HepG2 (cell line): ENCODE results near the gene NALCN. TPM values are rescaled to one million over a fixed set of nuclear protein-coding genes. Genes with fewer than 3 reads are reported as not detected.

ENCODE experiments used
- ATAC-seq: fragments of 200-7000 bp; cut with Tn5 transposase; 3 replicates; pipeline ENCODE4 v1.9.1; 2020; ENCODE audit warnings: mild to moderate bottlenecking, moderate library complexity
- BruUV-seq: library from RNA; stranded (reverse); fragments of 400-500 nt; replicated peaks from 2 replicates; lab custom pipeline; 2021; lab: Mats Ljungman, UMichigan
- CTCF ChIA-PET: fragments of 300-600 bp; formaldehyde crosslinking; extraction: SDS; loops from one replicate; lab custom pipeline; 2021; ENCODE audit warnings: low total read pairs, inconsistent platforms, low intra/inter-chr PET ratio; lab: Yijun Ruan, JAX
- POLR2A ChIA-PET: fragments of 350-600 bp; sonication (Branson Sonifier 250); formaldehyde crosslinking; loops from one replicate; lab custom pipeline; 2020; ENCODE audit warnings: antibody characterized with exemption, inconsistent platforms; lab: Yijun Ruan, JAX
- DNase-seq: peaks from one replicate; pipeline ENCODE4 v3.0.0-alpha.2; 2015; ENCODE audit warnings: low spot score
- FAIRE-seq: peaks from 3 replicates; lab custom pipeline; 2011; peaks lifted over from hg19 to GRCh38; lab: Jason Lieb, UNC
- H2AFZ ChIP-seq: one replicate; pipeline ENCODE4 v1.6.1; 2011; ENCODE audit warnings: low read length, inconsistent platforms
- H3K27ac ChIP-seq: fragments of 300-600 bp; 3 replicates; pipeline ENCODE4 v1.8.0; 2011; ENCODE audit warnings: mixed run types, mild to moderate bottlenecking, mixed read lengths, low read length, inconsistent platforms; ENCODE audit not compliant: insufficient read depth; ENCODE audit errors: extremely low read length
- H3K27me3 ChIP-seq, 2 experiments: fragments of 200-600 bp in 1 of 2; 2 replicates in 1 of 2; 3 replicates in 1 of 2; pipeline versions ENCODE4 v1.6.0 to v1.8.0; 2011; ENCODE audit warnings: low read length in 2 of 2, mild to moderate bottlenecking in 2 of 2, moderate library complexity in 2 of 2, inconsistent platforms in 1 of 2; ENCODE audit not compliant: insufficient read depth in 2 of 2, control insufficient read depth in 1 of 2
- H3K36me3 ChIP-seq, 2 experiments: fragments of 200-600 bp in 1 of 2; replicated peaks in 1 of 2; 2 replicates in 1 of 2; 3 replicates in 1 of 2; pipeline versions ENCODE4 v1.5.1 to v1.8.0; 2011; ENCODE audit warnings: low read length in 2 of 2, inconsistent platforms in 1 of 2; ENCODE audit not compliant: insufficient read depth in 2 of 2, control insufficient read depth in 1 of 2
- H3K4me1 ChIP-seq: 2 replicates; pipeline ENCODE4 v1.5.1; 2012; ENCODE audit warnings: low read length, inconsistent platforms; ENCODE audit not compliant: insufficient read depth
- H3K4me2 ChIP-seq: 2 replicates; pipeline ENCODE4 v1.6.0; 2011; ENCODE audit warnings: low read depth, low read length, inconsistent platforms
- H3K4me3 ChIP-seq, 3 experiments: fragments of 200-600 bp in 1 of 3; sonication (generic), shearing (Covaris generic) in 1 of 3; replicated peaks in 1 of 3; 2 replicates each; pipeline ENCODE4 v1.5.1; 2011 to 2016; ENCODE audit warnings: low read length in 3 of 3, inconsistent platforms in 2 of 3, low read depth in 2 of 3, mild to moderate bottlenecking in 2 of 3, control low read depth in 1 of 3, mixed read lengths in 1 of 3; ENCODE audit not compliant: insufficient read depth in 1 of 3
- H3K79me2 ChIP-seq: one replicate; pipeline ENCODE4 v1.6.1; 2011; ENCODE audit warnings: low read length, inconsistent platforms; ENCODE audit not compliant: insufficient read depth
- H3K9ac ChIP-seq: 2 replicates; pipeline ENCODE4 v1.6.0; 2011; ENCODE audit warnings: mild to moderate bottlenecking, low read depth, low read length, inconsistent platforms; ENCODE audit not compliant: insufficient read depth
- H3K9me3 ChIP-seq: 2 replicates; pipeline ENCODE4 v1.5.1; 2012; ENCODE audit warnings: mild to moderate bottlenecking, low read length
- H4K20me1 ChIP-seq: 2 replicates; pipeline ENCODE4 v1.6.0; 2011; ENCODE audit warnings: inconsistent platforms, mild to moderate bottlenecking, low read length, moderate library complexity; ENCODE audit not compliant: insufficient read depth
- EZH2 ChIP-seq: conservative IDR thresholded peaks from 2 replicates; pipeline ENCODE4 v1.6.1; 2012; ENCODE audit warnings: mild to moderate bottlenecking, low read depth, low read length, moderate library complexity
- KLF9 ChIP-seq: IDR thresholded peaks from 2 replicates; pipeline ENCODE4 v1.6.1; 2016; ENCODE audit warnings: low read depth
- U2AF1 ChIP-seq: fragments of 200-400 bp; formaldehyde crosslinking; optimal IDR thresholded peaks from 2 replicates; pipeline ENCODE3; 2017; ENCODE audit warnings: mild to moderate bottlenecking, low read depth, low read length
- ZNF496 ChIP-seq: sonication (generic); formaldehyde crosslinking; IDR thresholded peaks from 2 replicates; pipeline ENCODE4 v1.8.1; 2023; ENCODE audit warnings: mild to moderate bottlenecking, moderate library complexity, missing genetic modification reagents; ENCODE audit not compliant: insufficient replicate concordance
- ZNF883 ChIP-seq: sonication (generic); formaldehyde crosslinking; IDR thresholded peaks from 2 replicates; pipeline ENCODE4 v1.5.1; 2020; ENCODE audit warnings: mild to moderate bottlenecking, missing genetic modification reagents; ENCODE audit errors: not compliant biosample characterization
- WGBS: methylation state at CpG from one replicate; pipeline ENCODE4 v1.1.6; 2017; ENCODE audit warnings: low lambda C conversion rate; 5-methylcytosine and 5-hydroxymethylcytosine counted together
- in situ Hi-C: cut with HindIII; loops from 2 replicates; pipeline ENCODE4 v1.10.0; 2017; ENCODE audit warnings: low pct_unique_long_range_greater_than_20kb; ENCODE audit not compliant: extremely low pct_ligation_motif_present
- intact Hi-C: fragments of 100-400 bp; cut with micrococcal nuclease; formaldehyde crosslinking; loops from one replicate; pipeline ENCODE4 v1.10.0; 2022; ENCODE audit not compliant: unreplicated experiment
- polyA plus RNA-seq, 8 experiments: library from polyadenylated mRNA; depleted of rRNA in 3 of 8; stranded (reverse) in 7 of 8; unstranded in 1 of 8; fragments of >200 nt; fragmentation: Illumina TruSeq in 4 of 8; extraction: Trizol in 4 of 8; gene quantifications; 2 replicates each; pipeline versions ENCODE4 v1.2.1 to v1.2.3, GENCODE V29; 2011 to 2016; ENCODE audit warnings: low read depth in 4 of 8, missing spikeins in 1 of 8, mixed read lengths in 1 of 8; ENCODE audit not compliant: insufficient read depth in 1 of 8
- total RNA-seq, 5 experiments: library from RNA; depleted of rRNA; stranded (reverse); fragments of >200 nt; fragmentation: Illumina TruSeq; extraction: Trizol; gene quantifications; 2 replicates each; pipeline ENCODE4 v1.2.3, GENCODE V29; 2016; ENCODE audit warnings: low read depth in 1 of 5
- TF ChIP-seq, protein P1 (sequence below): sonication (generic); formaldehyde crosslinking; IDR thresholded peaks from 2 replicates; pipeline ENCODE4 v1.5.1; 2020; ENCODE audit warnings: mild to moderate bottlenecking, missing genetic modification reagents, borderline replicate concordance
- TF ChIP-seq, protein P2 (sequence below): sonication (generic); formaldehyde crosslinking; IDR thresholded peaks from 2 replicates; pipeline ENCODE4 v1.4.0; 2020; ENCODE audit warnings: missing genetic modification reagents, borderline replicate concordance
- TF ChIP-seq, protein P3 (sequence below): sonication (generic); formaldehyde crosslinking; IDR thresholded peaks from 2 replicates; pipeline ENCODE4 v1.8.0; 2022; ENCODE audit warnings: mild to moderate bottlenecking, missing genetic modification reagents, moderate library complexity

Gene NALCN
- total and polyA plus RNA-seq, 2 of the 13 experiments (the other 11 are each of a cell fraction or from before 2014, with no cell fraction given) = not detected

DNA sequence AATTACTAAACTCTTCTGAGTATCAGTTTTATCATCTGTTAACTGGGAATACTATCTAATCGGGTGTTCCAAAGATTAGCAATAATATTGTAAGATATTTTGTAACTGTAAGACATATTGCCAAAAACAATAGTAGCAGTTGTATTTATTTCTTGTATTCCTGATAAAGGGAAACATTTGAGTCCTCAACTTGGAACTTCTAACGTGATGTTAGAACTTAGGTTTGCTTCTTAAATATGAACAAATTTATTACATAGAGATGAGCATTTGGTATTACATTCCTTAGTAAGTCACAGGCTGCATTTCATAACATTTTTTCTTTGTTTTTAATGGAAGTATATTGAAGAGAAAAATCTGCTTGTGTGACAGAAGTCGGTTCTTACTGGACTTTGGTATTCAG, 225.3 kb downstream of the NALCN start:
- no peaks in the 10 kb centered on the region for H3K36me3 ChIP-seq
- no peaks in the 10 kb centered on the region for H3K4me1 ChIP-seq
- H3K79me2 ChIP-seq = no peaks in the 10 kb centered on the region
- H3K4me3 ChIP-seq = no peak overlapping the region
- no peak overlapping the region for H3K27ac ChIP-seq
- no peak for TF ChIP-seq KLF9 (CRISPR knock-in tag)
- TF ChIP-seq, protein P1, sequence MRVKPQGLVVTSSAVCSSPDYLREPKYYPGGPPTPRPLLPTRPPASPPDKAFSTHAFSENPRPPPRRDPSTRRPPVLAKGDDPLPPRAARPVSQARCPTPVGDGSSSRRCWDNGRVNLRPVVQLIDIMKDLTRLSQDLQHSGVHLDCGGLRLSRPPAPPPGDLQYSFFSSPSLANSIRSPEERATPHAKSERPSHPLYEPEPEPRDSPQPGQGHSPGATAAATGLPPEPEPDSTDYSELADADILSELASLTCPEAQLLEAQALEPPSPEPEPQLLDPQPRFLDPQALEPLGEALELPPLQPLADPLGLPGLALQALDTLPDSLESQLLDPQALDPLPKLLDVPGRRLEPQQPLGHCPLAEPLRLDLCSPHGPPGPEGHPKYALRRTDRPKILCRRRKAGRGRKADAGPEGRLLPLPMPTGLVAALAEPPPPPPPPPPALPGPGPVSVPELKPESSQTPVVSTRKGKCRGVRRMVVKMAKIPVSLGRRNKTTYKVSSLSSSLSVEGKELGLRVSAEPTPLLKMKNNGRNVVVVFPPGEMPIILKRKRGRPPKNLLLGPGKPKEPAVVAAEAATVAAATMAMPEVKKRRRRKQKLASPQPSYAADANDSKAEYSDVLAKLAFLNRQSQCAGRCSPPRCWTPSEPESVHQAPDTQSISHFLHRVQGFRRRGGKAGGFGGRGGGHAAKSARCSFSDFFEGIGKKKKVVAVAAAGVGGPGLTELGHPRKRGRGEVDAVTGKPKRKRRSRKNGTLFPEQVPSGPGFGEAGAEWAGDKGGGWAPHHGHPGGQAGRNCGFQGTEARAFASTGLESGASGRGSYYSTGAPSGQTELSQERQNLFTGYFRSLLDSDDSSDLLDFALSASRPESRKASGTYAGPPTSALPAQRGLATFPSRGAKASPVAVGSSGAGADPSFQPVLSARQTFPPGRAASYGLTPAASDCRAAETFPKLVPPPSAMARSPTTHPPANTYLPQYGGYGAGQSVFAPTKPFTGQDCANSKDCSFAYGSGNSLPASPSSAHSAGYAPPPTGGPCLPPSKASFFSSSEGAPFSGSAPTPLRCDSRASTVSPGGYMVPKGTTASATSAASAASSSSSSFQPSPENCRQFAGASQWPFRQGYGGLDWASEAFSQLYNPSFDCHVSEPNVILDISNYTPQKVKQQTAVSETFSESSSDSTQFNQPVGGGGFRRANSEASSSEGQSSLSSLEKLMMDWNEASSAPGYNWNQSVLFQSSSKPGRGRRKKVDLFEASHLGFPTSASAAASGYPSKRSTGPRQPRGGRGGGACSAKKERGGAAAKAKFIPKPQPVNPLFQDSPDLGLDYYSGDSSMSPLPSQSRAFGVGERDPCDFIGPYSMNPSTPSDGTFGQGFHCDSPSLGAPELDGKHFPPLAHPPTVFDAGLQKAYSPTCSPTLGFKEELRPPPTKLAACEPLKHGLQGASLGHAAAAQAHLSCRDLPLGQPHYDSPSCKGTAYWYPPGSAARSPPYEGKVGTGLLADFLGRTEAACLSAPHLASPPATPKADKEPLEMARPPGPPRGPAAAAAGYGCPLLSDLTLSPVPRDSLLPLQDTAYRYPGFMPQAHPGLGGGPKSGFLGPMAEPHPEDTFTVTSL = no peak
- TF ChIP-seq ZNF883 (CRISPR knock-in tag) = no peak
- TF ChIP-seq, protein P2, sequence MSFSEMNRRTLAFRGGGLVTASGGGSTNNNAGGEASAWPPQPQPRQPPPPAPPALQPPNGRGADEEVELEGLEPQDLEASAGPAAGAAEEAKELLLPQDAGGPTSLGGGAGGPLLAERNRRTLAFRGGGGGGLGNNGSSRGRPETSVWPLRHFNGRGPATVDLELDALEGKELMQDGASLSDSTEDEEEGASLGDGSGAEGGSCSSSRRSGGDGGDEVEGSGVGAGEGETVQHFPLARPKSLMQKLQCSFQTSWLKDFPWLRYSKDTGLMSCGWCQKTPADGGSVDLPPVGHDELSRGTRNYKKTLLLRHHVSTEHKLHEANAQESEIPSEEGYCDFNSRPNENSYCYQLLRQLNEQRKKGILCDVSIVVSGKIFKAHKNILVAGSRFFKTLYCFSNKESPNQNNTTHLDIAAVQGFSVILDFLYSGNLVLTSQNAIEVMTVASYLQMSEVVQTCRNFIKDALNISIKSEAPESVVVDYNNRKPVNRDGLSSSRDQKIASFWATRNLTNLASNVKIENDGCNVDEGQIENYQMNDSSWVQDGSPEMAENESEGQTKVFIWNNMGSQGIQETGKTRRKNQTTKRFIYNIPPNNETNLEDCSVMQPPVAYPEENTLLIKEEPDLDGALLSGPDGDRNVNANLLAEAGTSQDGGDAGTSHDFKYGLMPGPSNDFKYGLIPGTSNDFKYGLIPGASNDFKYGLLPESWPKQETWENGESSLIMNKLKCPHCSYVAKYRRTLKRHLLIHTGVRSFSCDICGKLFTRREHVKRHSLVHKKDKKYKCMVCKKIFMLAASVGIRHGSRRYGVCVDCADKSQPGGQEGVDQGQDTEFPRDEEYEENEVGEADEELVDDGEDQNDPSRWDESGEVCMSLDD (CRISPR knock-in tag) = no peak
- no peak for TF ChIP-seq ZNF496 (CRISPR knock-in tag)
- no peak for TF ChIP-seq EZH2
- TF ChIP-seq, protein P3, sequence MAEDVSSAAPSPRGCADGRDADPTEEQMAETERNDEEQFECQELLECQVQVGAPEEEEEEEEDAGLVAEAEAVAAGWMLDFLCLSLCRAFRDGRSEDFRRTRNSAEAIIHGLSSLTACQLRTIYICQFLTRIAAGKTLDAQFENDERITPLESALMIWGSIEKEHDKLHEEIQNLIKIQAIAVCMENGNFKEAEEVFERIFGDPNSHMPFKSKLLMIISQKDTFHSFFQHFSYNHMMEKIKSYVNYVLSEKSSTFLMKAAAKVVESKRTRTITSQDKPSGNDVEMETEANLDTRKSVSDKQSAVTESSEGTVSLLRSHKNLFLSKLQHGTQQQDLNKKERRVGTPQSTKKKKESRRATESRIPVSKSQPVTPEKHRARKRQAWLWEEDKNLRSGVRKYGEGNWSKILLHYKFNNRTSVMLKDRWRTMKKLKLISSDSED = no peak
- no peak for TF ChIP-seq U2AF1
- BruUV-seq = no TSS peak
- H3K4me2 ChIP-seq = no peak overlapping the region
- DNase-seq = no peak
- no peak for FAIRE-seq
- in situ Hi-C loops (no loop called here), intact Hi-C loops (no loop called here)
- ChIA-PET POLR2A (no interaction called here), CTCF (no interaction called here)
- no peaks in the 10 kb centered on the region for H4K20me1 ChIP-seq
- no peak for ATAC-seq
- H3K27me3 ChIP-seq = no peaks in the 10 kb centered on the region; a peak in 1 of 5 replicates
- H3K9me3 ChIP-seq = no peaks in the 10 kb centered on the region
- WGBS = 0% methylated on average over 3 of the region's 3 CpGs
- no peak overlapping the region for H3K9ac ChIP-seq
- no peak overlapping the region for H2AFZ ChIP-seq
